ENCODE results near the gene MYO9A. TPM values are rescaled to one million over a fixed set of nuclear protein-coding genes. Genes with fewer than 3 reads are reported as not detected.
A peak's percentile ranks its signal among the peaks of the same experiment; 100 is the strongest.

The MYO9A gene
- total RNA-seq, 4 donors from 2014 or later, result 71.1 to 96.8 (median 80.8) TPM

GRCh38 chr15:71812966-71813722 is 304.8 kb downstream of the MYO9A start:
- H3K27me3 ChIP-seq, result no peaks in the 10 kb centered on the region
- DNase-seq (ENCODE audit: extremely low spot score), result peak; percentile 82
- no peak overlapping the region for H3K4me3 ChIP-seq
- TF ChIP-seq POLR2A (IDR thresholded peaks at IDR 0.05; ENCODE audit: low read depth) (no peak), CTCF (IDR thresholded peaks at IDR 0.05) (no peak), POLR2AphosphoS5 (IDR thresholded peaks at IDR 0.05) (no peak), EP300 (IDR thresholded peaks at IDR 0.05) (no peak)
- 90% methylated on average over 7 of the region's 16 CpGs for WGBS
- H3K27ac ChIP-seq (replicated peaks in 1 of 4), result no peak overlapping the region
- intact Hi-C loops (cut with DNase I), result no loop called here
- H3K36me3 ChIP-seq, result no peaks in the 10 kb centered on the region
- peaks cover 0 to 7% (median 0%) of the 10 kb centered on the region in 4 donors for H3K4me1 ChIP-seq
- H3K9me3 ChIP-seq, result no peaks in the 10 kb centered on the region

- H3K27me3 ChIP-seq, result no peaks in the 10 kb centered on the region
- no peaks in the 10 kb centered on the region for H3K36me3 ChIP-seq
- H3K4me3 ChIP-seq, result no peak overlapping the region
- peak; percentile 78 for DNase-seq (ENCODE audit: extremely low spot score)
- intact Hi-C loops (cut with DNase I), result no loop called here
- TF ChIP-seq EP300 (IDR thresholded peaks at IDR 0.05), result no peak
- no peak for TF ChIP-seq POLR2AphosphoS5 (IDR thresholded peaks at IDR 0.05)
- TF ChIP-seq POLR2A (IDR thresholded peaks at IDR 0.05; ENCODE audit: low read depth), result no peak
- TF ChIP-seq CTCF (IDR thresholded peaks at IDR 0.05), result no peak
- no peak overlapping the region for H3K27ac ChIP-seq (replicated peaks in 1 of 4)
- H3K9me3 ChIP-seq, result no peaks in the 10 kb centered on the region
- 98% methylated on average over 8 of the region's 38 CpGs for WGBS
- H3K4me1 ChIP-seq, result peaks cover 0 to 14% (median 4%) of the 10 kb centered on the region in 4 donors
Observed at GRCh38 chr15:71811752-71812735, 305.9 kb downstream of the MYO9A start.

- no peak for TF ChIP-seq POLR2AphosphoS5 (IDR thresholded peaks at IDR 0.05)
- TF ChIP-seq EP300 (IDR thresholded peaks at IDR 0.05), result no peak
- no peak for TF ChIP-seq CTCF (IDR thresholded peaks at IDR 0.05)
- no peak for TF ChIP-seq POLR2A (IDR thresholded peaks at IDR 0.05; ENCODE audit: low read depth)
- H3K4me1 ChIP-seq, result peaks cover 0 to 14% (median 4%) of the 10 kb centered on the region in 4 donors
- peak; percentile 39 for DNase-seq (ENCODE audit: extremely low spot score)
- no peaks in the 10 kb centered on the region for H3K9me3 ChIP-seq
- 85% methylated on average over 12 of the region's 27 CpGs for WGBS
- intact Hi-C loops (cut with DNase I), result no loop called here
- no peaks in the 10 kb centered on the region for H3K36me3 ChIP-seq
- H3K27me3 ChIP-seq, result no peaks in the 10 kb centered on the region
- H3K4me3 ChIP-seq, result no peak overlapping the region
- H3K27ac ChIP-seq (replicated peaks in 1 of 4), result no peak overlapping the region
Observed at GRCh38 chr15:71811036-71811736, 306.8 kb downstream of the MYO9A start.

GRCh38 chr15:71810256-71811035 is 307.5 kb downstream of the MYO9A start, which contains the start of gene NR2E3:
Gene NR2E3, plus strand, starts transcription at chr15:71810554. Its CDS starts 190 bp downstream, at chr15:71810744.
- Histone ChIP-seq H3K4me3 (no peak within 1 kb of the TSS), H3K4me1 (peaks cover 0 to 14% (median 4%) of the 10 kb centered on the region in 4 donors), H3K27ac (replicated peaks in 1 of 4) (no peak within 1 kb of the TSS), H3K9me3 (no peaks in the 10 kb centered on the region), H3K27me3 (no peaks in the 10 kb centered on the region), H3K36me3 (no peaks in the 10 kb centered on the region)
- TF ChIP-seq POLR2AphosphoS5 (IDR thresholded peaks at IDR 0.05) (no peak), EP300 (IDR thresholded peaks at IDR 0.05) (no peak)
- WGBS, result 92% methylated on average over 11 of the region's 16 CpGs
- intact Hi-C loops (cut with DNase I), result no loop called here
- no peak for DNase-seq (ENCODE audit: extremely low spot score)
